GM10266 (cell line): ENCODE data around the gene NKX2-3.

Experiments
- DNase-seq: peaks from one replicate; pipeline ENCODE4 v3.0.0; 2012; ENCODE audit errors: extremely low spot score
- TF ChIP-seq, protein P1 (sequence below): IDR thresholded peaks from 2 replicates; pipeline ENCODE4 v1.5.1; 2012; ENCODE audit warnings: mild to moderate bottlenecking, low read depth; ENCODE audit not compliant: control insufficient read depth, insufficient read depth; ENCODE audit errors: missing control alignments

The NKX2-3 gene

DNA sequence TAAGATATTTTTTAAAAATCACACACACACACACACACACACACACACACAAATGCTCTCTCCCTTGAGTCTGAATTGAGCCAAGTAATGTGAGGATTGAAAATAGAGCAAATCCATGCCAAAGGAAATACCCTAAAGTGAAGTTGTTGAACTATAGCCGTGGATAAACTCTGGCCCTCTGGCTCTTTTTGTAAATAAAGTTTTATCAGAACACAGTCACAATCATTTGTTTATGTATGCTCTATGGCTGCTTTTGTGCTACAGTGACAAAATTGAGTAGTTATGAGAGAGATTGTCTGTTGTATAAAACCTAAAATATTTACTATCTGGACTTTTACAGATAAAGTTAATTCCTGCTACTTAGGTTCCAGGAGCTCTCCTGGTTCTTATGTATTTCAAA is 39.1 kb downstream of the NKX2-3 start:
- TF ChIP-seq, protein P1, sequence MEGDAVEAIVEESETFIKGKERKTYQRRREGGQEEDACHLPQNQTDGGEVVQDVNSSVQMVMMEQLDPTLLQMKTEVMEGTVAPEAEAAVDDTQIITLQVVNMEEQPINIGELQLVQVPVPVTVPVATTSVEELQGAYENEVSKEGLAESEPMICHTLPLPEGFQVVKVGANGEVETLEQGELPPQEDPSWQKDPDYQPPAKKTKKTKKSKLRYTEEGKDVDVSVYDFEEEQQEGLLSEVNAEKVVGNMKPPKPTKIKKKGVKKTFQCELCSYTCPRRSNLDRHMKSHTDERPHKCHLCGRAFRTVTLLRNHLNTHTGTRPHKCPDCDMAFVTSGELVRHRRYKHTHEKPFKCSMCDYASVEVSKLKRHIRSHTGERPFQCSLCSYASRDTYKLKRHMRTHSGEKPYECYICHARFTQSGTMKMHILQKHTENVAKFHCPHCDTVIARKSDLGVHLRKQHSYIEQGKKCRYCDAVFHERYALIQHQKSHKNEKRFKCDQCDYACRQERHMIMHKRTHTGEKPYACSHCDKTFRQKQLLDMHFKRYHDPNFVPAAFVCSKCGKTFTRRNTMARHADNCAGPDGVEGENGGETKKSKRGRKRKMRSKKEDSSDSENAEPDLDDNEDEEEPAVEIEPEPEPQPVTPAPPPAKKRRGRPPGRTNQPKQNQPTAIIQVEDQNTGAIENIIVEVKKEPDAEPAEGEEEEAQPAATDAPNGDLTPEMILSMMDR = no peak
- DNase-seq = no peak

- TF ChIP-seq, protein P1 = no peak
- no peak for DNase-seq
Measured at GRCh38 chr10:99573790-99574189, 41.0 kb downstream of the NKX2-3 start.

- DNase-seq = no peak
- TF ChIP-seq, protein P1 = no peak
Measured at GRCh38 chr10:99579971-99580370, 47.2 kb downstream of the NKX2-3 start.

DNA sequence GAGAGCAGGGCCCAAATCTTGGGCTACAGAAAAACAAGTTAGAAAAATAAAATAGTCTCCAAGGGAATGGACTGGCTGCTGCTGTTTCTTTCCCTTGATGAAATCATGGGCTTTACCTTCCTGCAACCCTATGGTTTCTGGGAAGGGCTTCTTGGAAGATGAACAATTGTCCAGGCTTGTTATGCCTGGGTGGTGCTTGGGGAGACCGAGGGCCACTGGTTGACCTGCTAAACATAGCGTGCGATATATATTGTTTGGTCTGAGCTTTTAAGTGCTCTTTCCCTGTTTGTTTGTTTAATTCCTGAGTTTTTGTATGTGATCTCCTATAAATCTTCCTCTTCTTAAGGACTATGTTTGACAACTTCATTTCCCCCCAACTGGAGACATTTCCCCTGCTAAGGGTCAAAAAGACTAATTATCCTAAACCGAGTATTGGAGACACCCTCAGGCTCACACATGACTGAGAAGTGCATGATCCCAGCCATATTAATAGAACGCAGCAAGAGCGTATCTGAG is 49.6 kb downstream of the NKX2-3 start:
- no peak for DNase-seq
- TF ChIP-seq, protein P1 = no peak

DNA sequence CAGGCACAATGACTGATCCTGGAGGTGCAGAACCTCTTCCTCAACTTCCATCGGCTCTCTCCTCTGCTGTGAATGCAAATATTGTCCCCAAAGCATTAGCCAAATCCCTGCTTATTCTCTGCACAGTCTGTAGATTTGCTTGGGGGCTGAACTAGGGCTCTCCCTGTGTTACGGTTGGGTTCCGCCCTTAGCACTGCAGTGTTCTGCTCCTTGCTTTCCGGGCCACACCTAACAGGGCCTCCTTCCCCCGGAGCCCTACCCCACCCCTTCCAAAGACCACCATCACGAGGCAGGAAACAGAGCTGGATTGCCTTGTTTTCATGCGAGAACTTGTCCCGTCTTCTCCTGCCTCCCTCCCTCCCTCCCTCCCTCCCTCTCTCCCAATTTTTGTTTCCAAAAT is 50.9 kb downstream of the NKX2-3 start:
- no peak for DNase-seq
- TF ChIP-seq, protein P1 = no peak
